DMS114 treated with DMSO at 0.1 percent for 48 hours (cell line): ENCODE results near the gene ADGRG7.
A peak's percentile ranks its signal among the peaks of the same experiment; 100 is the strongest.
"Not testable (repeated sequence)": the region's sequence is repeated elsewhere in the genome, so short reads cannot be mapped to it uniquely, and the experiment has no call there.

Source experiments
- DNase-seq: peaks from one replicate; lab custom pipeline; 2025; ENCODE audit not compliant: unreplicated experiment; lab: John Stamatoyannopoulos, UW

The ADGRG7 gene

DNA sequence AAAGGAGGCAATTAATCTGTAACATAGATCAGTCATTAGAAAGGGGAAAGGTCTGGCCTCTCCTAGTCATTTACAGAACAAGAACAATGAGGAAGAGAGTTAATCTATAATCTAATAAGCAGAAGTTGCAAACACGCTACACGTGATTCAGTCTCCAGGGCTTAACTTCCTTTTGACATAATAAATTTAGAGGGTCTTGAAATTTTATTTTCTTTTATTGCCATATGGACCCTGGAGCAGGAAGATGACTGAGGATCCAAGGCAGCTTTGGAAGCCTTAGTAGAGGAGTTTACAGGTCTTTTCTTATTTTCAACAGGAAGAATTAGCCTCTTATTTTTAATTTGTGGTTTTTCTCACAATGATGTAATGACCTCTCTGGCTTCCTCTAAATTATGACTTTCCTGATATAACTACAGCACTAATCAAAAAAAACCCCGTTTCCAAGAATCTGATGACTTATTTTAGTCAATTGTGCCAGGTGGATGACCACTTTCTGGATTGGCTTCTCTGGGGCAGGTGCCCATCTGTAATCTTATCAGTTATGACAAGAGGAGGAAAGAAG lies 32.2 kb downstream of the ADGRG7 start:
- no peak for DNase-seq

DNA sequence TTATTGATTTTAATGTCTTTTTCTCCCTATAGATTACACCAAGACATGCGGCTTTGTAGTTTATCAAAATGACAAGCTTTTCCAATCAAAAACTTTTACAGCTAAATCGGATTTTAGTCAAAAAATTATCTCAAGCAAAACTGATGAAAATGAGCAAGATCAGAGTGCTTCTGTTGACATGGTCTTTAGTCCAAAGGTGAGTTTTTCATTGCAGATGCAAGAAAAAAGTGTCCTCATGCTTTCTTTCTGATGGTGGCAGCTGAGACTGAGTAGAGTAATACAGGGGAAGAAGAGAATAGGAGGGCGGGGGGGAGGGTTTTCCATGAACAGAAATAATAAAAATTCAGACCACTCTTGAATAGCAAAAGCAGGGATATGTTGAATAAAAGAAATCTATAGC lies 36.5 kb downstream of the ADGRG7 start:
- no peak for DNase-seq

DNA sequence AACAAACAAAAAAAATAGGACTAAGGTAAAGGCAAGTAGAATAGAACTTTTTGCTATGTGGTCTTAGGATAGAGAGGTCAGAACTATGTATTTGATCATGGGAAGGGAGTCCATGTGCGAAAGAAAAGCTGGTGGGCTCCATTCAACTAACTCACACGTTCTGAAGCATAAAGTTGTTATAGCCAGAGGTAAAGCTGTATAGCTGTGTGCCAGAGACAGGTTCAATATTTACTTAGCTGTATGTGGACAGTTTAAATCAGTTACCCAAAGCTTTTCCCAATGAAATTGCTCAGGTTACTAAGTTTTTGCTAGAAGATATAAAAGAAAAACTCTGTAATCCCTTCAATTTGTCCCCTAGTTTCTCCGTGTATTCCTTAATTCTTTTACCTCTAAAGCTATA lies 37.8 kb downstream of the ADGRG7 start:
- no peak for DNase-seq

- no peak for DNase-seq
These were observed 38.3 kb downstream of the ADGRG7 start for GRCh38 chr3:100647657-100648056.

GRCh38 chr3:100650651-100651619 lies 41.5 kb downstream of the ADGRG7 start:
- peak; percentile 3 for DNase-seq

DNA sequence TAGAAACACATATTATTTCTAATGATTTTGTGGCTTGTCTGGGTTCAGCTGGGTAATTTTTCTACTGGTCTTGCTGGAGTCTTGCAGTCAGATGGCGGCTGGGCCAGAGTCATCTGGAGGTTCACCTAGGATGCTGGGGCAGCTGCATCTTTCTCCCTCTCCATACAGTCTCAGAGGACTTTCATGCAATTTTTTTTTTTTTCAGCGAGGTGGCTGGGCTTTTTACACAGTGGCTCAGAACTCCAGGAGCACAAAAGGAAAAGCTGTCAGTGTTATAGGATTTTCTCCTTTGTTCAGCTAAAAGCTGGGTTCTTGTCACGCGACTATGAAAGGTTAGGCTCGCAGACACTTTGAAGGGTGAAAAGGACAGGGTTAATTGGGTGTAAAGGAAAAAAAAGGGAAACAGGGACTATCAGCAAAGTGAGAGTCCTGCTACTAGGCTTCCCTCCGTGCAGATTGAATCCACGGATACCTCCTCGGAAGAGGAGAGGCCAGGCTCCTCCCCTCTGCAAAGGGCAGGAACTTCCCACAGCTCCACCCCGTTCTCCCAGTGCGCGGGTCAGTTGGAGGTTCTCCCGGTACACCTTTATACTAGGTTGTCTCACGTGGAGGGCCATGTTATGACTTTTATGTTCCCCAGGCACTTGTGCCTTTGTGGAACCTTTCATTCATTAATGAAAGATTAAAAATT lies 44.3 kb downstream of the ADGRG7 start:
- no peak for DNase-seq

DNA sequence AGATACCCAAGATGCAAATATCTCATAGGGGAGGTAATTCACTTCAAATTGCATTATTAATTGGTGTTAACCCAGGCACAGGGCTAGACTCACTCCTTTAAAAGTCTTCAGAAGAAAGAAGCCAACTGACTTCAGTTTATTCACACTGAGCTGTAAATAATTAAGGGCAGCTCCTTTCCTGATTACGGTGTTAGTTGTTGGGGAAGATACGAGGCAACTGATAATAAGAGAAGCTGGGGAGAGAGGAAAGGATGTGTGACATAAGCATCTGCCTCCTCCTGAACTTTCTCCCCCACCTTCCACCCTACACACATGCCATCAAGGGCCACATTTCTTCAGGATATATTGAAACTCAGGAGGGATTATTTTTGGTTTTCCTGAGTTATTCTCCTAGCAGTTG lies 47.5 kb downstream of the ADGRG7 start:
- DNase-seq = no peak

DNA sequence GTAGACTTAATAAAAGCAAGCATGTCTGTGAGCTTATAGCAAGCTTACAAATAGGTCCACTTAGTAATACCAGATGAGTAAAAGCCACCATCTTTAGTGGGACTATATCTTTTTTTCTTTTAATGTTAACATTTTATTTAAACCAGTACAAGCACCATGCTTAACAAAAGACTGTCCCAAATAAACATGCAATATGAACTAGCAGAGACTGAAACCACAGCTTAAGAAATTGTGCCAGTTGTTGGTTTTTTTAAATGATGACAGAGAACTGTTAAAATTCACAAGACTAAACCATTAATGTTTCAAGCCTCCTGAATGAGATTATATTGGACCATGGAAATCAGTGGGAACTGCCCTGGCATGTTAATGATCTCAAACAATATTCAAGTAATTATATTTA lies 51.9 kb downstream of the ADGRG7 start:
- DNase-seq = not testable (repeated sequence)

- DNase-seq = no peak
These were observed 52.9 kb downstream of the ADGRG7 start for GRCh38 chr3:100662113-100662823.

- DNase-seq = no peak
These were observed 55.8 kb downstream of the ADGRG7 start for GRCh38 chr3:100665230-100665629.

DNA sequence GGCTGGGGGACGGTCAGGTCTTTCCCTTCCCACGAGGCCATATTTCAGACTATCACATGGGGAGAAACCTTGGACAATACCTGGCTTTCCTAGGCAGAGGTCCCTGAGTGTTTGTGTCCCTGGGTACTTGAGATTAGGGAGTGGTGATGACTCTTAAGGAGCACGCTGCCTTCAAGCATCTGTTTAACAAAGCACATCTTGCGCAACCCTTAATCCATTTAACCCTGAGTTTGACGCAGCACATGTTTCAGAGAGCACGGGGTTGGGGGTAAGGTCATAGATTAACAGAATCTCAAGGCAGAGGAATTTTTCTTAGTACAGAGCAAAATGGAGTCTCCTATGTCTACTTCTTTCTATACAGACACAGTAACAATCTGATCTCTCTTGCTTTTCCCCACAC lies 57.3 kb downstream of the ADGRG7 start:
- DNase-seq = not testable (repeated sequence)

DNA sequence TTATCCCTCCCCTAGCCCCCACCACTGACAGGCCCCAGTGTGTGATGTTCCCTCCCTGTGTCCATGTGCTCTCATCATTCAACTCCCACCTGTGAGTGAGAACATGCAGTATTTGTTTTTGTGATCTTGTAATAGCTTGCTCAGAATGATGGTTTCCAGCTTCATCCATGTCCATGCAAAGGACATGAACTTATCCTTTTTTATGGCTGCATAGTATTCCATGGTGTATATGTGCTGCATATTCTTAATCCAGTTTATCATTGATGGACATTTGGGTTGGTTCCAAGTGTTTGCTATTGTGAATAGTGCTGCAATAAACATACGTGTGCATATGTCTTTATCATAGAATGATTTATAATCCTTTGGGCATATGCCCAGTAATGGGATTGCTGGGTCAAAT lies 57.9 kb downstream of the ADGRG7 start:
- DNase-seq = not testable (repeated sequence)

GRCh38 chr3:100670995-100671394 lies 61.6 kb downstream of the ADGRG7 start:
- not testable (repeated sequence) for DNase-seq

DNA sequence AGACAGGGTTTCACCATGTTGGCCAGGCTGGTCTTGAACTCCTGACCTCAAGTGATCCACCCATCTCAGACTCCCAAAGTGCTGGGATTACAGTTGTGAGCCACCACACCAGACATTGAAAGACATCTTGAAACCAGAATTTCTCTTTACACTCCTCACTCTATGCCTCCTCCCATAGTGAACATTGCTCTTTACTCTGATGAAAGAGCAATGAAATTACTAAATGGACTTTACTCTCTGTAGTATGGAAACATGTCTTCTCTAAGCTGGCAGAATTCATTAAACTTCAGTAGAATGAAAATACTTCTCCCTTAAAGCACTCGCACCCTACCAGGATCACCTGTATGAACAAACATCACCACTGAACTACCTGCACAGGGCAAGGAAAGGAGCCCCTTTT lies 72.1 kb downstream of the ADGRG7 start:
- no peak for DNase-seq

DNA sequence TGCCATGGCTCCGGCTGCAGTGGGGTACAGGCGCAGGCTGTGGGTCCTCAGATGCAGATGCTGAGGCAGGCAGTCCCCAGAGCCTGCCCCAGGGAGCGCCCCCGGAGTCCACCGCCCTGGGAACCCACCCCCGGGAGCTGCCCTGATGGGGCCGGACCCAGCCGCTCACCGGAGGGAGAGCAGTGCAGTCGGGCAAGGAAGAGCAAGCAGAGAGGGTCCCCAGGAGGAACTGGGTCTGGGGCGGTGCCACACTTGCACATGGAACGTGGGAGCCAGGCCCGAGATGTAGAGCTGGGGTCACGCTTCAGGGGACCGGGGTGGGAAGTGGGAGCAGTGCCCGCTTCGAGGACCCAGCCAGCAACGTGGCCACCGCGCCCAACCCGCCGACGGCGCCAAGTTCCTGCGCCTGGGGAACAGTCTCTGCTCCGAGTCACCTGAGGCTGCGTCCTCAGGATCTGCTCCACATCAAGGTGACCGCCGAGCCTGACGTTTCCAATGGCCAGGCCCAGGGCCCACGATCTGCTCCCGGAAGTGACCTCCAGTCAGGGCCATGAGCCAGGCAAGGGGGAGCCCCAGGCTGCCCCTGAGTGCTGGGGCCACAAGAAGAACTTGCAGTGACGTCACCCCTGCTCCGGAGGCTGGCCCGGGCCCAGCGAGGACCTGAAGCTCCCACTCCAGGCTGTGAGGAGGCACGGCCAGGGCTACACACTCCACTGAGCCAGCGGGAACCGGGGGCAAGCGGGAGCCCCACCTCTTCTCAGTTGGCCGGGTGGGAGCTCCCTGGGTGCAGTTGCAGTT lies 72.9 kb downstream of the ADGRG7 start:
- DNase-seq = no peak

DNA sequence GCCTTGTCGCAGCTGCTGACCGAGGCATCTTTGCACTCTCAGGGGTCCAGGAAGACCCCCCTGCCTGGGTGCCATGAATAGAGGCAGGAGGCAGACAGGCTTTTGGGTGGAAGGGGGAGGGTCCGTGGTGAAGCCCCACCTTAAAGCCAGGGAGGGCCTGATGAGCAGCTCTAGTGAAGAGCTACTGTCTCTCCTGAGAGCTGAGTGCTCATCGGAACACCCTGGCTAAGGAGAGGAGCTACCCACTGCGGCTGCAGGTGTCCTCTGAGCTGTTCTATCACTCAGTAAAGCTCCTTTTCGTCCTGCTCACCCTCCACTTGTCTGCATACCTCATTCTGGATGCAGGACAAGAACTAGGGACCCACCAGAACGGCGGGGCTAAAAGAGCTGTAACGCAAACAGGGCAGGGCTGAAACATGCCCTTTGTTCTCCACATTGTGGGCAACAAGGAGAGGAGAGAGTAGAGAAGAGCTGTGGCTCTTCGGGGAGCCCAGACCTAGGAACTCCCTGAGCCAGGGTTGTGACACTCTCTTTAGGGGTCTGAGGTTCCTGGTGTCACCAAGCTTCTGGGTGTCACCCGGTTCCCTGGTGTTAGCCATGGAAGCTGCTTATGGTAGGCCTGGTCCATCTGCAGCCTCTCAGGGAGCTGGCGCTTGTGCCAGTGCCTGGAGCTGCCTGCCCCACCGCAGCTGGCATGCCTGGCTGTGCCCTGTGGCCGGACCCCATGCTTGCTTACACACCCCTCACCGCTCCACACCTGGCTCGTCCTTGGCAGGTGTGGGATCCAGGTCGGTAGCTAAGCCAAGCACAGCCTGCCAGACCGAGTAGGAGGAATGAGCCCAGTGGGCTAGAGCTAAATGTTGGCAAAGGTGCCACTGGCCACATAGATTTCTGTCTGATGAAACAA lies 73.7 kb downstream of the ADGRG7 start:
- no peak for DNase-seq

- DNase-seq = no peak
These were observed 83.8 kb downstream of the ADGRG7 start for GRCh38 chr3:100693225-100693624.

- DNase-seq = no peak
These were observed 86.3 kb downstream of the ADGRG7 start for GRCh38 chr3:100695696-100696095.

DNA sequence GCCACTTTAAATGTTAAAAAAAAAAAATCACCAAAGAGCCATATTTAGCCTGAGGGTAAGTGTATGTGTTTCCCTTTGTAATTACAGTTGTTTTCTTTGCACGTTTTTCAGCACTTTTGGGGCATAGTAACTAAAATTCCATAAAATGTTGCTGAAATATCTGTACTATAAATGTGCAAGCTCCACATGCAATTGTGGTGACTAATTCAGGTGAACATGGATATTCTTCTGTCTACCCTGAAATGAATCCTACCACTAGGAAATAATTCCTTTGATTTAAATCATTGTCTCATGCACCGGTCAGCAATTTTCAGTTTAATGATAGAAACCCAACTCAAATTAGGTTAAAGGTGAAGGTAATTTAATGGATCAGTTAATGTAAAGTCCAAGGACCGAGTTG lies 86.8 kb downstream of the ADGRG7 start:
- DNase-seq = no peak
